ENCODE measurements around the gene HOXC12. TPM values are rescaled to one million over a fixed set of nuclear protein-coding genes. Genes with fewer than 3 reads are reported as not detected.

HOXC12 gene
- total RNA-seq, 1 donor from 2014 or later: not detected

- Histone ChIP-seq H3K4me2 (ENCODE audit: low read length) (no peak overlapping the region), H3K9me3 (ENCODE audit: insufficient read depth, low read depth, low read length) (no peaks in the 10 kb centered on the region), H3K9ac (ENCODE audit: low read length) (no peak overlapping the region), H3K79me2 (ENCODE audit: insufficient read depth, low read length) (no peaks in the 10 kb centered on the region), H4K20me1 (ENCODE audit: insufficient read depth, low read length) (no peaks in the 10 kb centered on the region), H3K36me3 (ENCODE audit: insufficient read depth, low read length) (no peaks in the 10 kb centered on the region), H3K4me1 (ENCODE audit: insufficient read depth, low read length) (no peaks in the 10 kb centered on the region), H2AFZ (ENCODE audit: low read depth, low read length) (no peak overlapping the region), H3K4me3 (ENCODE audit: insufficient read depth, low read depth, low read length) (no peak overlapping the region), H3K27me3 (ENCODE audit: insufficient read depth, low read length) (peaks cover 92% of the 10 kb centered on the region), H3K27ac (ENCODE audit: low read depth, low read length) (no peak overlapping the region)
- Mint-ChIP-seq H3K4me3 (ENCODE audit: unreplicated experiment) (no peak overlapping the region), H3K27me3 (ENCODE audit: low read depth, unreplicated experiment) (peaks cover 85% of the 10 kb centered on the region), H3K36me3 (ENCODE audit: low read depth, unreplicated experiment) (no peaks in the 10 kb centered on the region), H3K27ac (ENCODE audit: unreplicated experiment) (no peak overlapping the region), H3K4me1 (ENCODE audit: low read depth, unreplicated experiment) (no peaks in the 10 kb centered on the region), H3K9me3 (ENCODE audit: unreplicated experiment) (peaks cover 22% of the 10 kb centered on the region)
- no peak for DNase-seq (ENCODE audit: low read depth)
- no peak for FAIRE-seq
- TF ChIP-seq, protein P1, sequence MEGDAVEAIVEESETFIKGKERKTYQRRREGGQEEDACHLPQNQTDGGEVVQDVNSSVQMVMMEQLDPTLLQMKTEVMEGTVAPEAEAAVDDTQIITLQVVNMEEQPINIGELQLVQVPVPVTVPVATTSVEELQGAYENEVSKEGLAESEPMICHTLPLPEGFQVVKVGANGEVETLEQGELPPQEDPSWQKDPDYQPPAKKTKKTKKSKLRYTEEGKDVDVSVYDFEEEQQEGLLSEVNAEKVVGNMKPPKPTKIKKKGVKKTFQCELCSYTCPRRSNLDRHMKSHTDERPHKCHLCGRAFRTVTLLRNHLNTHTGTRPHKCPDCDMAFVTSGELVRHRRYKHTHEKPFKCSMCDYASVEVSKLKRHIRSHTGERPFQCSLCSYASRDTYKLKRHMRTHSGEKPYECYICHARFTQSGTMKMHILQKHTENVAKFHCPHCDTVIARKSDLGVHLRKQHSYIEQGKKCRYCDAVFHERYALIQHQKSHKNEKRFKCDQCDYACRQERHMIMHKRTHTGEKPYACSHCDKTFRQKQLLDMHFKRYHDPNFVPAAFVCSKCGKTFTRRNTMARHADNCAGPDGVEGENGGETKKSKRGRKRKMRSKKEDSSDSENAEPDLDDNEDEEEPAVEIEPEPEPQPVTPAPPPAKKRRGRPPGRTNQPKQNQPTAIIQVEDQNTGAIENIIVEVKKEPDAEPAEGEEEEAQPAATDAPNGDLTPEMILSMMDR (IDR thresholded peaks at IDR 0.05; ENCODE audit: insufficient read depth, low read depth, low read length): no peak
- peak; percentile 82 for TF ChIP-seq EZH2 (IDR thresholded peaks at IDR 0.05; ENCODE audit: insufficient read depth, low read length)
These were observed 29.4 kb downstream of the HOXC12 start for GRCh38 chr12:53983950-53984572.

DNA sequence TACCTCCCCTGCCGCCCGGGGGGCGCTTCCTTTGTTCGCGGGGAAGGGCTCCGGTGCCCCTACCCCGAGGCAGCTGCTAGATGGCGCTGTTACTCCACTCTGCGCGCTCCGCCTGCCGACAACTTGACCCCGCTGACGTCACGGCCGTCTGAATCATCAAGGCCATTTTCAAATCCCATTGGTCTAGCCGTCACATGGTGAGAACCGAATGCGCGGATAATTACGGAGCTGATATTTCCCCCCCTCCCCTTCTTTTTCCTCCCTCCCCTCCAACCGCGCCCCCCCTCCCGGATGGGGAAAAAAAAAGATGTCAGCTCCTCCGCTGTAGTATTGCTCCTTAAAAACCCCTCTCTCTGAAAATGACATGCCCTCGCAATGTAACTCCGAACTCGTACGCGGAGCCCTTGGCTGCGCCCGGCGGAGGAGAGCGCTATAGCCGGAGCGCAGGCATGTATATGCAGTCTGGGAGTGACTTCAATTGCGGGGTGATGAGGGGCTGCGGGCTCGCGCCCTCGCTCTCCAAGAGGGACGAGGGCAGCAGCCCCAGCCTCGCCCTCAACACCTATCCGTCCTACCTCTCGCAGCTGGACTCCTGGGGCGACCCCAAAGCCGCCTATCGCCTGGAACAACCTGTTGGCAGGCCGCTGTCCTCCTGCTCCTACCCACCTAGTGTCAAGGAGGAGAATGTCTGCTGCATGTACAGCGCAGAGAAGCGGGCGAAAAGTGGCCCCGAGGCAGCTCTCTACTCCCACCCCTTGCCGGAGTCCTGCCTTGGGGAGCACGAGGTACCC, 30.4 kb downstream of the HOXC12 start, which contains the start of gene HOXC10:
Gene HOXC10, plus strand, starts transcription at position 246 of the 791 bp plus-strand sequence. Its CDS starts 114 bp downstream, at position 360.
- DNase-seq (ENCODE audit: low read depth): peak; percentile 26
- Mint-ChIP-seq H3K4me3 (ENCODE audit: unreplicated experiment) (no peak within 1 kb of the TSS), H3K36me3 (ENCODE audit: low read depth, unreplicated experiment) (no peaks in the 10 kb centered on the region), H3K9me3 (ENCODE audit: unreplicated experiment) (peaks cover 24% of the 10 kb centered on the region), H3K27me3 (ENCODE audit: low read depth, unreplicated experiment) (peaks cover 85% of the 10 kb centered on the region), H3K27ac (ENCODE audit: unreplicated experiment) (no peak within 1 kb of the TSS), H3K4me1 (ENCODE audit: low read depth, unreplicated experiment) (no peaks in the 10 kb centered on the region)
- Histone ChIP-seq H4K20me1 (ENCODE audit: insufficient read depth, low read length) (no peaks in the 10 kb centered on the region), H3K4me2 (ENCODE audit: low read length) (peak within 1 kb of the TSS; percentile 41), H3K27me3 (ENCODE audit: insufficient read depth, low read length) (peaks cover 92% of the 10 kb centered on the region), H3K27ac (ENCODE audit: low read depth, low read length) (no peak within 1 kb of the TSS), H2AFZ (ENCODE audit: low read depth, low read length) (no peak within 1 kb of the TSS), H3K4me3 (ENCODE audit: insufficient read depth, low read depth, low read length) (no peak within 1 kb of the TSS), H3K79me2 (ENCODE audit: insufficient read depth, low read length) (no peaks in the 10 kb centered on the region), H3K36me3 (ENCODE audit: insufficient read depth, low read length) (no peaks in the 10 kb centered on the region), H3K4me1 (ENCODE audit: insufficient read depth, low read length) (no peaks in the 10 kb centered on the region), H3K9ac (ENCODE audit: low read length) (no peak within 1 kb of the TSS), H3K9me3 (ENCODE audit: insufficient read depth, low read depth, low read length) (no peaks in the 10 kb centered on the region)
- no peak for FAIRE-seq
- peak; percentile 87 for TF ChIP-seq EZH2 (IDR thresholded peaks at IDR 0.05; ENCODE audit: insufficient read depth, low read length)
- TF ChIP-seq, protein P1 (IDR thresholded peaks at IDR 0.05; ENCODE audit: insufficient read depth, low read depth, low read length): no peak

- H3K27me3 Mint-ChIP-seq (ENCODE audit: low read depth, unreplicated experiment): peaks cover 85% of the 10 kb centered on the region
- no peak overlapping the region for H2AFZ ChIP-seq (ENCODE audit: low read depth, low read length)
These were observed 30.9 kb downstream of the HOXC12 start for GRCh38 chr12:53985692-53985993.

More at GRCh38 chr12:53985692-53985993, 30.9 kb downstream of the HOXC12 start:
- no peaks in the 10 kb centered on the region for H3K4me1 Mint-ChIP-seq (ENCODE audit: low read depth, unreplicated experiment)
- no peak overlapping the region for H3K4me3 ChIP-seq (ENCODE audit: insufficient read depth, low read depth, low read length)
- H3K4me2 ChIP-seq (ENCODE audit: low read length): no peak overlapping the region
- no peak overlapping the region for H3K4me3 Mint-ChIP-seq (ENCODE audit: unreplicated experiment)
- no peak overlapping the region for H3K9ac ChIP-seq (ENCODE audit: low read length)
- FAIRE-seq (no peak), DNase-seq (ENCODE audit: low read depth) (no peak)
- no peaks in the 10 kb centered on the region for H4K20me1 ChIP-seq (ENCODE audit: insufficient read depth, low read length)
- peaks cover 93% of the 10 kb centered on the region for H3K27me3 ChIP-seq (ENCODE audit: insufficient read depth, low read length)
- no peaks in the 10 kb centered on the region for H3K36me3 ChIP-seq (ENCODE audit: insufficient read depth, low read length)
- H3K79me2 ChIP-seq (ENCODE audit: insufficient read depth, low read length): no peaks in the 10 kb centered on the region
- no peak overlapping the region for H3K27ac Mint-ChIP-seq (ENCODE audit: unreplicated experiment)
- no peaks in the 10 kb centered on the region for H3K36me3 Mint-ChIP-seq (ENCODE audit: low read depth, unreplicated experiment)
- no peak overlapping the region for H3K27ac ChIP-seq (ENCODE audit: low read depth, low read length)
- H3K9me3 Mint-ChIP-seq (ENCODE audit: unreplicated experiment): peaks cover 29% of the 10 kb centered on the region
- no peaks in the 10 kb centered on the region for H3K4me1 ChIP-seq (ENCODE audit: insufficient read depth, low read length)
- TF ChIP-seq, protein P1 (IDR thresholded peaks at IDR 0.05; ENCODE audit: insufficient read depth, low read depth, low read length): no peak
- TF ChIP-seq EZH2 (IDR thresholded peaks at IDR 0.05; ENCODE audit: insufficient read depth, low read length): no peak
- H3K9me3 ChIP-seq (ENCODE audit: insufficient read depth, low read depth, low read length): no peaks in the 10 kb centered on the region

All from astrocyte (in vitro differentiated cells and primary cell).